A673 (cell line): Measurements from ENCODE around the gene FBN1. TPM values are rescaled to one million over a fixed set of nuclear protein-coding genes. Genes with fewer than 3 reads are reported as not detected.

Experiments
- BruUV-seq: library from RNA; stranded (reverse); fragments of 400-500 nt; replicated peaks from 2 replicates; lab custom pipeline; 2021; lab: Mats Ljungman, UMichigan
- CTCF ChIA-PET: fragments of 300-600 bp; sonication (Branson Sonifier 250); formaldehyde crosslinking; loops from one replicate; lab custom pipeline; 2022; ENCODE audit warnings: antibody characterized with exemption; lab: Charles Lee
- POLR2A ChIA-PET: fragments of 300-600 bp; sonication (Branson Sonifier 250); formaldehyde crosslinking; loops from one replicate; lab custom pipeline; 2022; ENCODE audit warnings: antibody characterized with exemption; ENCODE audit not compliant: low non-redundant PET; lab: Charles Lee
- DNase-seq: peaks from one replicate; pipeline ENCODE4 v3.0.0-alpha.2; 2015; ENCODE audit warnings: low spot score
- H3K27ac ChIP-seq: fragments of 200-600 bp; sonication (generic); 2 replicates; pipeline ENCODE4 v1.5.1; 2016; ENCODE audit warnings: mixed run types, low read depth, mild to moderate bottlenecking, mixed read lengths, antibody characterized with exemption, low read length; ENCODE audit not compliant: poor library complexity, severe bottlenecking
- H3K27me3 ChIP-seq: fragments of 200-600 bp; sonication (generic); replicated peaks from 2 replicates; pipeline ENCODE4 v1.6.1; 2017; ENCODE audit warnings: mixed run types, low read depth, mild to moderate bottlenecking, mixed read lengths, antibody characterized with exemption, low read length; ENCODE audit not compliant: insufficient read depth, poor library complexity
- H3K36me3 ChIP-seq: fragments of 200-600 bp; sonication (generic); 2 replicates; pipeline ENCODE4 v1.6.1; 2016; ENCODE audit warnings: mixed run types, mild to moderate bottlenecking, mixed read lengths, antibody characterized with exemption, low read length; ENCODE audit not compliant: insufficient read depth, poor library complexity, severe bottlenecking
- H3K4me1 ChIP-seq: fragments of 200-600 bp; sonication (generic); 2 replicates; pipeline ENCODE4 v1.6.1; 2017; ENCODE audit warnings: mixed run types, mild to moderate bottlenecking, mixed read lengths, antibody characterized with exemption, low read length; ENCODE audit not compliant: insufficient read depth, poor library complexity, severe bottlenecking
- H3K4me3 ChIP-seq: fragments of 200-600 bp; sonication (generic); 2 replicates; pipeline ENCODE4 v1.5.1; 2016; ENCODE audit warnings: low read depth, mixed run types, mild to moderate bottlenecking, mixed read lengths, low read length; ENCODE audit not compliant: poor library complexity, severe bottlenecking
- H3K9me3 ChIP-seq: fragments of 200-600 bp; sonication (generic); 2 replicates; pipeline ENCODE4 v1.6.1; 2016; ENCODE audit warnings: mixed run types, low read depth, mild to moderate bottlenecking, mixed read lengths, antibody characterized with exemption, low read length; ENCODE audit not compliant: poor library complexity, severe bottlenecking
- EZH2 ChIP-seq: fragments of 200-600 bp; sonication (generic); IDR thresholded peaks from 2 replicates; pipeline ENCODE4 v1.6.1; 2017; ENCODE audit warnings: borderline replicate concordance, low read depth, mild to moderate bottlenecking, mixed read lengths, antibody characterized with exemption, low read length; ENCODE audit not compliant: poor library complexity, severe bottlenecking
- intact Hi-C: fragments of 100-400 bp; cut with micrococcal nuclease; formaldehyde crosslinking; loops from one replicate; pipeline ENCODE4 v1.10.0; 2022; ENCODE audit not compliant: unreplicated experiment
- total RNA-seq: library from RNA; stranded (reverse); gene quantifications from 2 replicates; pipeline ENCODE4 v1.2.3, GENCODE V29; 2021
- TF ChIP-seq, protein P1 (sequence below): fragments of 300-800, 200-600 bp; sonication (generic); conservative IDR thresholded peaks from 2 replicates; pipeline ENCODE4 v1.5.1; 2017; ENCODE audit warnings: low read depth, mild to moderate bottlenecking, antibody characterized with exemption, low read length, moderate library complexity, mixed read lengths

FBN1 gene
- total RNA-seq, 1 experiment from 2014 or later: 25.4 TPM

DNA sequence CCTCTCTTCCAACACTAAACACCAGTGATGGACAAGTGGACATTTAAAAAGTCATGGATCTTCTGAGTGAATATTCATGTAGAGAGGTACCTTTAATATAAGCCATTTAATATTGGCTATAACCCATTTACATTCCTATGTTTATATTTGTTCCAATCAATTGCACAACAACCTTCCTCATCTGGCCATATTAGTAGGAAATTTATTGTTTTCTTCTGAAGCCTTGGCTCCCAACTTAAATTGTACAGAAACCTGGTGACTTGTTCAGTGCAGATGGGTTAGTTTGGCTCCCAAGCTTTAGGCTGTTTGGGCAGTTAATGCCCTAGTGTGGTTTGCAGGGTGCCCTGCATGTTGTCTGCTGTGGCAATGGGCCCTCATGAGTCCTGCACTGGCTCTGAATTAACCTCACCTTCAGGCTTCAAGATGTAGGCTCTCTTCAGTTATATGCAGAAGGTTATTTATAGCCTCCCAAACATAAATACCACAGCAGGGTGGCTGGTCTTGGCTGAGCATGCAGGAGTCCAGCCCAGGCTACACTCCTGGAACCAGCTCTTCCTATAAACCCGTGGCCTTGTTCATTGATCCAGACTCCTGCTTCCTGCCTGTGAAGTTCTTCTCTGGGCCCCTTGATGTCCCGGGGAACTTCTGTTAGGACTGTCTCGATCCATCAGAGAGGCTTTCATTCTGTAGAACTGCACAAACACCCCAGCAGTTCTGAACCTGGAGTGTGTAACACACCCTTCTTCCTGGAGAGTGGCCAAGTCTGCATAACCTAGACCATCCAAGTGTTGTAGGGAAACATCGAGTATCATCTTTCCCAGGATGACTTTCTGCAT is 257.3 kb downstream of the FBN1 start:
- CTCF ChIA-PET: no interaction called here
- Histone ChIP-seq H3K4me3 (no peak overlapping the region), H3K36me3 (no peaks in the 10 kb centered on the region), H3K27me3 (no peaks in the 10 kb centered on the region), H3K4me1 (peaks cover 25% of the 10 kb centered on the region), H3K27ac (no peak overlapping the region), H3K9me3 (no peaks in the 10 kb centered on the region)
- POLR2A ChIA-PET: no interaction called here
- no peak for DNase-seq
- no TSS peak for BruUV-seq
- intact Hi-C loops: no loop called here
- TF ChIP-seq, protein P1, sequence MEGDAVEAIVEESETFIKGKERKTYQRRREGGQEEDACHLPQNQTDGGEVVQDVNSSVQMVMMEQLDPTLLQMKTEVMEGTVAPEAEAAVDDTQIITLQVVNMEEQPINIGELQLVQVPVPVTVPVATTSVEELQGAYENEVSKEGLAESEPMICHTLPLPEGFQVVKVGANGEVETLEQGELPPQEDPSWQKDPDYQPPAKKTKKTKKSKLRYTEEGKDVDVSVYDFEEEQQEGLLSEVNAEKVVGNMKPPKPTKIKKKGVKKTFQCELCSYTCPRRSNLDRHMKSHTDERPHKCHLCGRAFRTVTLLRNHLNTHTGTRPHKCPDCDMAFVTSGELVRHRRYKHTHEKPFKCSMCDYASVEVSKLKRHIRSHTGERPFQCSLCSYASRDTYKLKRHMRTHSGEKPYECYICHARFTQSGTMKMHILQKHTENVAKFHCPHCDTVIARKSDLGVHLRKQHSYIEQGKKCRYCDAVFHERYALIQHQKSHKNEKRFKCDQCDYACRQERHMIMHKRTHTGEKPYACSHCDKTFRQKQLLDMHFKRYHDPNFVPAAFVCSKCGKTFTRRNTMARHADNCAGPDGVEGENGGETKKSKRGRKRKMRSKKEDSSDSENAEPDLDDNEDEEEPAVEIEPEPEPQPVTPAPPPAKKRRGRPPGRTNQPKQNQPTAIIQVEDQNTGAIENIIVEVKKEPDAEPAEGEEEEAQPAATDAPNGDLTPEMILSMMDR: no peak
- TF ChIP-seq EZH2: no peak

DNA sequence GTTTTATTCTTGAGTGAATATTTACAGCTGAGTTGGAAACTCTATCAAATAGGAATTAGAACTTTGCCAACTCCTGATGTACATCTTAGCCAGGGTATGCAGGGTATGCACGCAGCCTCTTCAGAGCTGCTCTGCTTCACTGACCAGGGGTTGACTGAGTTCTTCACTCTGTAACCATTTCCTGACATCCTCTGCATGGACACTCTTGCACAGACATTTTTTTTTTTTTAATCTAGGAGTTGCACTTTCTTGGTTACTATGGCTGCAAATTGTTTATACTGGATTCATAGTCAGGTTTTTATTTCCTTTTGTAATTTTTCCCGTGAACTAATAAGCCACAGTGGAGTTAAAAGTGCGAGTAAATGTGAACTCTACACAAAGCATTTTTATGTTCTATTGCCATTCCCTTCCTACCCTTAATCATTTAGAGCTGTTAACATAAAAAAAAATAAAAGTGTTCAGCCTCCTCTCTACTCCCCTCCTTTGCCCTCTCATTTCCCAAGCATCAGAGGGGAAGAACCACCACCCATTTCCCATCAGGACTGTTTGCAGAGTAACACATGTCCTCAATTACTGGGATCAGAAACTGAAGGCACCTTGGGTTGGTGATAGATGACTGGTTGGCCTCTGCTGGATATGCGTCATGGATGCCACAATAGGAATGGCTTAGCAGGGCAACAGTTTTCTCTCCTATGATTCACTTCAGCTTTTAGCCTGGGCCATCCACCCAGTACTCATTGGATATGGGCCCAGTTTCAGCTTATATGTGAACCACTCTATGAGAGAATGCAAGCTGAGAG is 260.3 kb downstream of the FBN1 start:
- DNase-seq: no peak
- POLR2A ChIA-PET: no interaction called here
- BruUV-seq: no TSS peak
- Histone ChIP-seq H3K9me3 (no peaks in the 10 kb centered on the region), H3K4me1 (peaks cover 31% of the 10 kb centered on the region), H3K27me3 (no peaks in the 10 kb centered on the region), H3K4me3 (no peak overlapping the region), H3K27ac (no peak overlapping the region), H3K36me3 (no peaks in the 10 kb centered on the region)
- TF ChIP-seq, protein P1: no peak
- no peak for TF ChIP-seq EZH2
- CTCF ChIA-PET: no interaction called here
- intact Hi-C loops: no loop called here

DNA sequence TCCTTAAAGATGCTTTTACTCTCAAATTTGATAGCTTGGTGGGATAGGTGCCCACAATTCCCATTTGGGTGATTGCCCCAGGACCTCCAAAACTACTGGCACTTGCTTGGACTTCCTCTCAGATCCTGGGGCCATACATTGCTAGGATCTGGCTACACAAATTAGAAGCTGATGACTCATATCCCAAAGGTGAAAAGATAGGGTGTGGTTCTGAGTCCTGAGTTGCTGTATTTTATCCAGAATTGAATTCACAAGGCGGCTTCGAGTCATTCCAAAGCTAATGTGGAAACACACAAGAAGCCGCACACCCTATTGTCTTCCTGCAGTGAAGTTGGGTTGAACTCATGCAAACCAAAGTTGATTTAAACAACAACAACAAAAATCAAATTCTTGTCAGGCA is 260.9 kb downstream of the FBN1 start:
- intact Hi-C loops: no loop called here
- H3K27me3 ChIP-seq: no peaks in the 10 kb centered on the region
- BruUV-seq: no TSS peak
- peaks cover 25% of the 10 kb centered on the region for H3K4me1 ChIP-seq
- H3K9me3 ChIP-seq: no peaks in the 10 kb centered on the region
- TF ChIP-seq, protein P1: no peak
- no peak for TF ChIP-seq EZH2
- H3K36me3 ChIP-seq: no peaks in the 10 kb centered on the region
- ChIA-PET POLR2A (no interaction called here), CTCF (no interaction called here)
- no peak overlapping the region for H3K4me3 ChIP-seq
- DNase-seq: no peak
- H3K27ac ChIP-seq: no peak overlapping the region
